Islet of Langerhans (tissue), 1 donor: Measurements from ENCODE around the gene FSD1L.

Source experiments
- FAIRE-seq: peaks from one replicate; lab custom pipeline; 2011; peaks lifted over from hg19 to GRCh38; lab: Jason Lieb, UNC

The FSD1L gene

GRCh38 chr9:105436783-105437182, 11.1 kb upstream of the FSD1L start:
- FAIRE-seq = no peak

- no peak for FAIRE-seq
Measured at GRCh38 chr9:105437704-105438103, 10.1 kb upstream of the FSD1L start.

DNA sequence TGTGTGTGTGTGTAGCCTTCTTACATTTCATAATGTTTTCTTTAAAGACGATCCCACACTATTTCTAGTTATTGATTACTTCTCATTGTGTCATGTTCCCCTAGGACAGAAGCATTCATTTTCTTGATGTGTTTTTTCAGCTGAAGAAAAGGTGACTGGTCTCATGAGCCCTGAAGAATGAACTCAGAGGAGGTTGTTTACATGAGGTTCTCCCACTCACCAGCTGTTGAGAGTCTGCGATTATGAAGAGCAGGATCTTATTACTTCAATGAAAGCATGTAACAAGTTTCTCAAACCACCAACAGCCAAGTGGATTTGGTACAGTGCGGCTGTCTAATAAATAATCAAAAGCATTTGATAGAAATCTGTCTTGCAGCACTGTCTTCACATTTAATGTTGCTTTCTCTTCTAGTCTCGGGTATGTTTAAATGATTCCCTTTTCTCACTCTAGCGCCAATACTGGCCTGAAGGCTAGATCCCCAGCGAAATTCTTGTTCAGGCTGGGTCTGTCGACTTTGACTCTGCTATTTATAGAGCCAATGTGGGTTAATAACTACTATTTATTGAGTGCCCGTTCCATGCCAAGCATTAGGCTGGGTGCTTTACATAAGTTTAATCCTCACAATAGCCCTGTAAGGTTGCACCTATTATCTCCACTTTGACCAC, 9.6 kb upstream of the FSD1L start:
- no peak for FAIRE-seq

DNA sequence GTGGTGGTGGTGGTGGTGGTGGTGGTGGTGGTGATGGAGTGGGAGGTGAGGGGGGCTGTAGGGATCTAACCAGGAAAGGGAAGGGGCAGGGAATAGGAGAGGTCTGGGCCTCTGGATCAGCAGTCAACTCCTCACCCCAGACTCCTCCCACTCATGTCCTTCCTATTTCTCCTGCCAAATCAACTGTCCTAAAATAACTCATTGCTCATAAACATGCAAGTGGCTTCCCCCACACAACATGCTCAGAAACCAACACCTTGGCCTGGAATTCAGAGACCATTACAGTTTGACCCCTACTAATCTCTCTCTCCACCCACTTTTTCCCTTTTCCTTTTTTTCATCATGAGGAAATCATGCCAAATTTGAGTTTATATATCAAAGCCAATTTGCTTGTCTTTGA, 8.4 kb upstream of the FSD1L start:
- FAIRE-seq = no peak

- FAIRE-seq = no peak
Measured at GRCh38 chr9:105441616-105442160, 6.1 kb upstream of the FSD1L start.

DNA sequence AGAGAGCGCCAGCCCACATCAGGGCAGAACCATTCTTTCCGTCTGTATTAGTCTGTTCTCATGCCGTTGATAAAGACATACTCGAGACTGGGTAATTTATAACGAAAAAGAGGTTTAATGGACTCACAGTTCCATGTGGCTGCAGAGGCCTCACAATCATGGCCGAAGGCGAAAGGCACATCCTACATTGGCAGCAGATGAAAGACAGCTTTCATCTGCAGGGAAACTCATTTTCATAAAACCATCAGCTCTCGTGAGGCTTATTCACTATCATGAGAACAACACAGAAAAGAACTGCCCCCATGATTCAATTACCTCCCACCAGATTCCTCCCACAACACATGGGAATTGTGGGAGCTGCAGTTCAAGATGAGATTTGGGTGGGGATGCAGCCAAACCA, 4.7 kb upstream of the FSD1L start:
- FAIRE-seq = no peak

- no peak for FAIRE-seq
Measured at GRCh38 chr9:105444130-105444529, 3.7 kb upstream of the FSD1L start.

DNA sequence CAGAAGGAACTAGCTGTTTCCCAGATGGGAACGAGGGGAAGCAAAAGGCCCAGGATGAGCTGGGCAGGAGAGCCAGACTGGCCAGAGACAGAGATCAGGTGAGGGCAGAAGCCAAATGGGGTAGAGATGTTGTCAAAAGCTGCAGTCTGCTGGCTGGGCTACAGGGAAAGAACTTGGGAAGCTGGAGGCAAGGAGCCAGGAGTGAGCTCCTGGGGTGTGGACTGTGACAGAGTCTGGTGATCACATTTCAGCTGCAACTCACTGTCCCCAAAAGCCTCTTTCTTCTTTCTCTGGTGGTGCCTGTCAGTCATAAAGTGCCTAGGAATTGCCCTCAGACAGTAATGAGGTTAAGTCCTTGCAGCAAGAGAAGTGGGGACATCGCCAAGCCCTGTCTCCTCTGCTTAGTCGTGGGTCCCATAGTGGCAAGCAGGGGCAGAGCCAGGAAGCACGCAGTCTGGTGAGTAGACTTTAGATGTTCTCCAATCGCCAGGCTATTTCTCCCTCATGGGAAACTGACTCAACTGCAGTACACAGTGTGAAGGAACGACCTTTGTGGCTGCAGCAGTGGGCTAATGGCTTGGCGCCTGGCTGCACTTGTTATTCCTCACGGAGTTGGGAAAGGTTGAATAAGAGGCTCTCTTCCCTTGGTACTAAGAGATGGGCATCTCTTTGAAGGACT, 2.5 kb upstream of the FSD1L start:
- no peak for FAIRE-seq

GRCh38 chr9:105447386-105447813, 434 bp upstream of the FSD1L start:
- FAIRE-seq = no peak

- no peak for FAIRE-seq
Measured at GRCh38 chr9:105449081-105449480, 1.2 kb downstream of the FSD1L start.

GRCh38 chr9:105452185-105452584, 4.4 kb downstream of the FSD1L start:
- no peak for FAIRE-seq

DNA sequence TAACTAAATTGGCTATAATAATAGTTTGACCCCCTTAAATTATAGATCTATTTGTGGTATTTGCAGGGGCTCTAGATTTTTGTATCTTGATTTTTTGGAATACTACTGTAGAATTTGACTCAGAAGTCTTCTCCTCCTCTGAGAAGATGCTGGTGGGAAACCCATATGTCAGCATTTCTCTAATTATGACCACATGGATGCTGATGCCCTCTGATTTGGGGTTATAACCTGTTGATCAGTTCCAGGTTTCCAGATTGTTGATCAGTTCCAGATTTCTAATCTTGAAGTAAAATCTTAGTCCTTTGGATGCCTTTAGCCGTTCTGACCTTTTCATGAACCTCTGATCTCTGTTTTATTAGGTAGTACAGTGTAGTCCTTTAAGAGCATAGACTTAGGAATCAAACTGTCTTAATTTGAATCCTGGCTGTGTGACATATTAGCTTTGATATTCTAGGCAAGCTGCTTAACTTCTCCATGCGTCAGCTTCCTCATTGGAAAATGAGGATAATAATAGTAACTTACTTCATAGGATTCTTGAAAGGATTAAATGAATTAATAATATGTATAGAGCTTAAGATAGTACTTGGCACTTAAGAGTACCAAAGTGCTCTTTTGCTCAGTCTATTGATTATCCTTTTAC, 8.1 kb downstream of the FSD1L start:
- no peak for FAIRE-seq

GRCh38 chr9:105457560-105458294, 9.9 kb downstream of the FSD1L start:
- FAIRE-seq = no peak

DNA sequence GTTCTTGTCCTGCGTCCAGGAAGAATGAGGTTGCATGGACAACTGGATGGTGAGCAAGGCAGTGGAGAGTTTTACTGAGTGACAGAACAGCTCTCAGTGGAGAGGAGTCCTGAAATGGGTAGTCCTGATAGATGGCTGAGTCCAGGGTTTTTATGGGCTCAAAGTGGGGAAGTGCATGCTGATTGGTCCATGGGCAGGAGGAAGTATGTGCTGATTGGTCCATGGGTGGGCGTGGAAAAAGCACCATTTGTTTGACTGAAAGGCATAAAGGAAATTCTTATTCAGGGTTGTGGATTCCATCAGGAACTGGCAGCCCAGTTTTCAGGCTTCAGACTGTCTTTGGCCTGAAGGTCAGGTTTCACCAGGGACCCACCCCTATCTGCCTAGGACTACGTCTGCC, 10.6 kb downstream of the FSD1L start:
- no peak for FAIRE-seq

DNA sequence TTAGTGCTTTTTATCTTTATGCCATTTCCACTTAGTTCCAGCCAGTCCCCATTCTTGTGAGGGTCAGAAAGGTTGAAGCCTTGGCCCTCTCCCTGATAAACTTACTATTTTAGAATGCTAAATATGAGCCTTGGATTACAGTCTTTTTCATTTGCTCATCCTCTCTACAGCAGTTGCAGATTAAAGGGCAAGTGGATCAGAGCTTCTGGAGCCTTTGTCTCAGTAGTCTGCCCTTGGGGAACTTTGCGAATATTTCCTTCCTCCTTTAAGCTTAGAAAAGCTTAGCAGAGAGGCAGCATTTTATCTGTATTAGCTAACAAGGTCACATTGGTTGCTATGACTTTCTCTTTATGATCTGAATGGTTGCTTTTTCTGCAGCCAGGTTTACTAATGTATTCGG, 11.5 kb downstream of the FSD1L start:
- FAIRE-seq = no peak

GRCh38 chr9:105466898-105467455, 19.1 kb downstream of the FSD1L start:
- no peak for FAIRE-seq

- FAIRE-seq = no peak
Measured at GRCh38 chr9:105468875-105469274, 21.0 kb downstream of the FSD1L start.

GRCh38 chr9:105473221-105473620, 25.4 kb downstream of the FSD1L start:
- no peak for FAIRE-seq

GRCh38 chr9:105475302-105475701, 27.5 kb downstream of the FSD1L start:
- no peak for FAIRE-seq

DNA sequence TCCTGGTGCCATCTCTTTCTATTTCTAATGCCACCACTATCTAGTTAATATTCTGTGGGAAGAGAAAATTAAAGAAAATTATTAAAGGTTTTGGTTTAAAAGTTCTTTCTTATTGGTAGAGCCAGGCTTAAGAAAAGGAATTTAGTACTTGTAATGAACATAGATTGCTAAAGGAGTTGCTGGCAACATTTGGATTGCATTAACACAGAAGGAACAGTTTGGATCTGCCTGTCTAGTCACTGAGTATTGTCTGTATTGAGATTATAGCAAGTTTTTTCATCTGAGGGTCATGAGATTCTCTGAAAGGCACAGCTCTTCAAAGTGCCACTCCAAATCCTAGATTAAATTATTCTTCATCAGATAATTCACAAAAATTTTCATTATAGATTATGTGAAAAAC, 32.0 kb downstream of the FSD1L start:
- FAIRE-seq = no peak

DNA sequence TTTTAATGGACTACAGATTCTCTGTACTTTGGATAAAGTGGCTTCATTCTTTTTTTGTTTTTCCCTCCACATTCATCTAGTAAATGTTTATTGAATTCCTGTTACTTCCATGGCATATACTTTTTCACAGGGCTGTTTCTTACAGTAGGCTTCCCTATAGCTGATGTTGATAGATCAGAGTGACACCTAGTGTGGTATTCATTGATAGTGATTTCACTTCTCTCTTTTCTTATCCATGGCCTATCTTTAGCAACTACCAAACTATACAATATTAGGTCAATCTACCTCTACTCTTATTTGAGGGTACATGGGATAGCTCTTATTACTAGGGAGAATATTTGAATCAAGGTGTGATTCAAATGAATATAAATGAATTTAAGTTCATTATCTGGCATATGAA, 35.8 kb downstream of the FSD1L start:
- FAIRE-seq = no peak

- no peak for FAIRE-seq
Measured at GRCh38 chr9:105484226-105484625, 36.4 kb downstream of the FSD1L start.
